Stomach (tissue), 4 donors: ENCODE results near the gene OLFM1.

Source experiments
- EP300 ChIP-seq: sonication (generic); formaldehyde crosslinking; IDR thresholded peaks from one replicate; pipeline ENCODE4 v1.6.1; 2017; ENCODE audit warnings: antibody characterized with exemption
- TF ChIP-seq, protein P1 (sequence below), 7 experiments: fragments of 450-650 bp in 4 of 7; fragments of 200-600 bp in 3 of 7; sonication (generic) in 3 of 7; IDR thresholded peaks; one replicate each; pipeline ENCODE4 v1.5.1; 2016 to 2019; ENCODE audit warnings: antibody characterized with exemption in 7 of 7, control low read depth in 2 of 7, mild to moderate bottlenecking in 1 of 7

DNA sequence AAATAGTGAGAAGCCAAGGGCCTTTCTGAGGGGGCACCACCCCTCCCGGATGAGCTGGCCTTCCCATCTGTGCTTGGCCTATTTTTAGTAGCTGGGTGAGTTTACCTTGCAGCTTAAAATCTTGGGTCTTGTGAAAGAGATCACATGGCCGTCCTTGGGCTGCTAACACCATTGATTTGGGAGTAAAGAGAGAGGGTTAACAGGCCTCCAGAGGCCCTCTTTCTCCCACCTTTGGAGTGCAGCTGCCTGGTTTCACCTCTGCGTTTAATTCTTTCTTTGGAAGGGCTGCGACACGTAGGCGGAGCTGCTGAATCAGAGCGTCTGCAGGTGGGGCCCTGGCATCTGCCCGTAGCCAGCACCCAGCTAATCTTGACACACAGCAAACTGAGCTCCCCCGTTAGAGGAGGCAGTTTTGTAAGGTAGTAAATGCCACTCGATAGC, 12.8 kb downstream of the OLFM1 start:
- TF ChIP-seq, protein P1, sequence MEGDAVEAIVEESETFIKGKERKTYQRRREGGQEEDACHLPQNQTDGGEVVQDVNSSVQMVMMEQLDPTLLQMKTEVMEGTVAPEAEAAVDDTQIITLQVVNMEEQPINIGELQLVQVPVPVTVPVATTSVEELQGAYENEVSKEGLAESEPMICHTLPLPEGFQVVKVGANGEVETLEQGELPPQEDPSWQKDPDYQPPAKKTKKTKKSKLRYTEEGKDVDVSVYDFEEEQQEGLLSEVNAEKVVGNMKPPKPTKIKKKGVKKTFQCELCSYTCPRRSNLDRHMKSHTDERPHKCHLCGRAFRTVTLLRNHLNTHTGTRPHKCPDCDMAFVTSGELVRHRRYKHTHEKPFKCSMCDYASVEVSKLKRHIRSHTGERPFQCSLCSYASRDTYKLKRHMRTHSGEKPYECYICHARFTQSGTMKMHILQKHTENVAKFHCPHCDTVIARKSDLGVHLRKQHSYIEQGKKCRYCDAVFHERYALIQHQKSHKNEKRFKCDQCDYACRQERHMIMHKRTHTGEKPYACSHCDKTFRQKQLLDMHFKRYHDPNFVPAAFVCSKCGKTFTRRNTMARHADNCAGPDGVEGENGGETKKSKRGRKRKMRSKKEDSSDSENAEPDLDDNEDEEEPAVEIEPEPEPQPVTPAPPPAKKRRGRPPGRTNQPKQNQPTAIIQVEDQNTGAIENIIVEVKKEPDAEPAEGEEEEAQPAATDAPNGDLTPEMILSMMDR (IDR thresholded peaks at IDR 0.05) = no peak
- TF ChIP-seq EP300 = no peak
